HepG2 (cell line): Measurements from ENCODE around the gene EFCAB13. TPM values are rescaled to one million over a fixed set of nuclear protein-coding genes. Genes with fewer than 3 reads are reported as not detected.
A peak's percentile ranks its signal among the peaks of the same experiment; 100 is the strongest.

Source experiments
- ATF7 ChIP-seq, 2 experiments: fragments of 450-650 bp in 1 of 2; sonication (generic) in 1 of 2; formaldehyde crosslinking in 1 of 2; IDR thresholded peaks; 2 replicates each; pipeline versions ENCODE4 v1.4.0 to v1.6.1; 2016 to 2020; ENCODE audit warnings: antibody characterized with exemption in 1 of 2, mild to moderate bottlenecking in 1 of 2, missing genetic modification reagents in 1 of 2
- BHLHE40 ChIP-seq: IDR thresholded peaks from 2 replicates; pipeline ENCODE4 v1.6.1; 2011; ENCODE audit warnings: low read length, improper control_type of control experiment
- CBX5 ChIP-seq: sonication (generic); formaldehyde crosslinking; IDR thresholded peaks from 2 replicates; pipeline ENCODE4 v1.4.0; 2020; ENCODE audit warnings: missing genetic modification reagents, borderline replicate concordance
- JUN ChIP-seq: sonication (generic); formaldehyde crosslinking; IDR thresholded peaks from 2 replicates; pipeline ENCODE4 v1.4.0; 2020; ENCODE audit warnings: mild to moderate bottlenecking, missing genetic modification reagents
- KDM3A ChIP-seq: IDR thresholded peaks from 2 replicates; pipeline ENCODE4 v1.6.1; 2018; ENCODE audit warnings: low read depth, missing compliant biosample characterization
- POLR2AphosphoS2 ChIP-seq: IDR thresholded peaks from 2 replicates; pipeline ENCODE4 v1.6.1; 2011; ENCODE audit warnings: low read depth, low read length, improper control_type of control experiment
- REPIN1 ChIP-seq: sonication (generic); formaldehyde crosslinking; IDR thresholded peaks from 2 replicates; pipeline ENCODE4 v1.8.0; 2022; ENCODE audit warnings: missing genetic modification reagents, low read depth, mild to moderate bottlenecking, borderline replicate concordance
- REXO4 ChIP-seq: sonication (generic); formaldehyde crosslinking; IDR thresholded peaks from 2 replicates; pipeline ENCODE4 v1.8.0; 2022; ENCODE audit warnings: missing genetic modification reagents, mild to moderate bottlenecking, borderline replicate concordance
- SKI ChIP-seq: fragments of 450-650 bp; IDR thresholded peaks from one replicate; pipeline ENCODE4 v1.6.1; 2018; ENCODE audit warnings: mild to moderate bottlenecking; ENCODE audit not compliant: partially characterized antibody
- TAF15 ChIP-seq: fragments of 200-400 bp; formaldehyde crosslinking; IDR thresholded peaks from one replicate; pipeline ENCODE4 v1.6.1; 2018; ENCODE audit warnings: mild to moderate bottlenecking, low read depth, low read length; ENCODE audit not compliant: poor library complexity, severe bottlenecking
- ZMYM3 ChIP-seq: sonication (generic); formaldehyde crosslinking; IDR thresholded peaks from 2 replicates; pipeline ENCODE4 v1.5.1; 2020; ENCODE audit warnings: mild to moderate bottlenecking, missing genetic modification reagents
- ZNF33A ChIP-seq: sonication (generic); formaldehyde crosslinking; IDR thresholded peaks from 2 replicates; pipeline ENCODE4 v1.5.1; 2020; ENCODE audit warnings: missing genetic modification reagents, mild to moderate bottlenecking, moderate library complexity, borderline replicate concordance
- ZNF383 ChIP-seq: sonication (generic); formaldehyde crosslinking; IDR thresholded peaks from 2 replicates; pipeline ENCODE4 v1.4.0; 2020; ENCODE audit warnings: missing genetic modification reagents, mild to moderate bottlenecking, borderline replicate concordance
- ZNF557 ChIP-seq: sonication (generic); formaldehyde crosslinking; IDR thresholded peaks from 2 replicates; pipeline ENCODE4 v1.4.0; 2020; ENCODE audit warnings: missing genetic modification reagents
- ZNF687 ChIP-seq: sonication (generic); formaldehyde crosslinking; IDR thresholded peaks from 2 replicates; pipeline ENCODE4 v1.5.1; 2020; ENCODE audit warnings: mild to moderate bottlenecking, missing genetic modification reagents, moderate library complexity
- ZNF879 ChIP-seq: sonication (generic); formaldehyde crosslinking; IDR thresholded peaks from 2 replicates; pipeline ENCODE4 v1.8.1; 2023; ENCODE audit warnings: missing genetic modification reagents
- ZZZ3 ChIP-seq: sonication (generic); formaldehyde crosslinking; IDR thresholded peaks from 2 replicates; pipeline ENCODE4 v1.4.0; 2020; ENCODE audit warnings: missing genetic modification reagents, mild to moderate bottlenecking, borderline replicate concordance
- polyA plus RNA-seq, 8 experiments: library from polyadenylated mRNA; depleted of rRNA in 3 of 8; stranded (reverse) in 7 of 8; unstranded in 1 of 8; fragments of >200 nt; fragmentation: Illumina TruSeq in 4 of 8; extraction: Trizol in 4 of 8; gene quantifications; 2 replicates each; pipeline versions ENCODE4 v1.2.1 to v1.2.3, GENCODE V29; 2011 to 2016; ENCODE audit warnings: low read depth in 4 of 8, missing spikeins in 1 of 8, mixed read lengths in 1 of 8; ENCODE audit not compliant: insufficient read depth in 1 of 8
- total RNA-seq, 5 experiments: library from RNA; depleted of rRNA; stranded (reverse); fragments of >200 nt; fragmentation: Illumina TruSeq; extraction: Trizol; gene quantifications; 2 replicates each; pipeline ENCODE4 v1.2.3, GENCODE V29; 2016; ENCODE audit warnings: low read depth in 1 of 5

The EFCAB13 gene
- total and polyA plus RNA-seq, 2 of the 13 experiments (the other 11 are each of a cell fraction or from before 2014, with no cell fraction given), result 0.22 to 0.71 TPM

GRCh38 chr17:47323382-47324223 is at the start of gene EFCAB13 (continued):
- TF ChIP-seq TAF15 (peak; percentile 82), ZNF687 (CRISPR knock-in tag) (peak; percentile 100), BHLHE40 (no peak), SKI (peak; percentile 57), ATF7 (IDR thresholded peaks at IDR 0.05) (no peak), ATF7 (CRISPR knock-in tag; IDR thresholded peaks at IDR 0.05) (peak; percentile 57; the same call in 1 of the 2 replicates), ZNF557 (CRISPR knock-in tag) (peak; percentile 76; the same call in 1 of the 2 replicates), ZMYM3 (CRISPR knock-in tag) (peak; percentile 67; the same call in 1 of the 2 replicates), ZNF33A (CRISPR knock-in tag) (peak; percentile 32; the same call in 1 of the 2 replicates), ZNF879 (CRISPR knock-in tag) (no peak), KDM3A (CRISPR knock-in tag) (peak; percentile 87), ZNF383 (CRISPR knock-in tag) (peak; percentile 85; the same call in 1 of the 2 replicates), POLR2AphosphoS2 (no peak), REXO4 (peak; percentile 98), ZZZ3 (peak; percentile 74; the same call in 1 of the 2 replicates), JUN (CRISPR knock-in tag) (no peak), REPIN1 (CRISPR knock-in tag) (peak; percentile 92), CBX5 (CRISPR knock-in tag) (peak; percentile 67; the same call in 1 of the 2 replicates)
